ENCODE data around the gene AHCYL1.

- TF ChIP-seq POLR2A (IDR thresholded peaks at IDR 0.05; ENCODE audit: low read length) (peak; percentile 1), GATA1 (IDR thresholded peaks at IDR 0.05; ENCODE audit: low read depth, low read length) (no peak)
Measured at GRCh38 chr1:109993885-109994284, 9.3 kb downstream of the AHCYL1 start.

All from erythroblast (primary cell).